Ascending aorta (tissue), 2 donors: ENCODE results near the gene HCLS1. TPM values are rescaled to one million over a fixed set of nuclear protein-coding genes. Genes with fewer than 3 reads are reported as not detected.

ENCODE experiments used
- DNase-seq, 2 donors: peaks; one replicate each; pipeline ENCODE4 v3.0.0-alpha.2; 2019; ENCODE audit warnings: low spot score in 2 of 2
- H3K27ac ChIP-seq, 2 donors: fragments of 200-600 bp; sonication (generic); one replicate each; pipeline ENCODE4 v1.5.1; 2016 to 2017; ENCODE audit warnings: mild to moderate bottlenecking in 1 of 2
- H3K27me3 ChIP-seq: fragments of 200-600 bp; sonication (generic); one replicate; pipeline ENCODE4 v1.5.1; 2017
- H3K36me3 ChIP-seq, 2 donors: fragments of 200-600 bp; sonication (generic); one replicate each; pipeline ENCODE4 v1.5.1; 2016
- H3K4me1 ChIP-seq, 2 donors: fragments of 200-600 bp; sonication (generic); one replicate each; pipeline ENCODE4 v1.5.1; 2016 to 2017; ENCODE audit warnings: mild to moderate bottlenecking in 1 of 2
- H3K4me3 ChIP-seq, 2 donors: fragments of 200-600 bp; sonication (generic); one replicate each; pipeline ENCODE4 v1.5.1; 2016 to 2017; ENCODE audit warnings: mild to moderate bottlenecking in 1 of 2
- H3K9me3 ChIP-seq, 2 donors: fragments of 200-600 bp; sonication (generic); one replicate each; pipeline ENCODE4 v1.5.1; 2016
- intact Hi-C: fragments of 100-400 bp; cut with DNase I; formaldehyde crosslinking; loops from one replicate; pipeline ENCODE4 v1.15.1; 2023
- total RNA-seq: library from RNA; depleted of rRNA; stranded (reverse); fragments of >200 nt; gene quantifications from one replicate; pipeline ENCODE4 v1.1.0, GENCODE V29; 2016
- TF ChIP-seq, protein P1 (sequence below), 3 experiments: fragments of 200-600 bp in 2 of 3; fragments of 450-650 bp in 1 of 3; sonication (generic) in 2 of 3; IDR thresholded peaks; one replicate each; pipeline ENCODE4 v1.5.1; 2016 to 2019; ENCODE audit warnings: antibody characterized with exemption in 3 of 3, mild to moderate bottlenecking in 1 of 3, moderate library complexity in 1 of 3

The HCLS1 gene, protein sequence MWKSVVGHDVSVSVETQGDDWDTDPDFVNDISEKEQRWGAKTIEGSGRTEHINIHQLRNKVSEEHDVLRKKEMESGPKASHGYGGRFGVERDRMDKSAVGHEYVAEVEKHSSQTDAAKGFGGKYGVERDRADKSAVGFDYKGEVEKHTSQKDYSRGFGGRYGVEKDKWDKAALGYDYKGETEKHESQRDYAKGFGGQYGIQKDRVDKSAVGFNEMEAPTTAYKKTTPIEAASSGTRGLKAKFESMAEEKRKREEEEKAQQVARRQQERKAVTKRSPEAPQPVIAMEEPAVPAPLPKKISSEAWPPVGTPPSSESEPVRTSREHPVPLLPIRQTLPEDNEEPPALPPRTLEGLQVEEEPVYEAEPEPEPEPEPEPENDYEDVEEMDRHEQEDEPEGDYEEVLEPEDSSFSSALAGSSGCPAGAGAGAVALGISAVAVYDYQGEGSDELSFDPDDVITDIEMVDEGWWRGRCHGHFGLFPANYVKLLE
- total RNA-seq, result 19.8 TPM

DNA sequence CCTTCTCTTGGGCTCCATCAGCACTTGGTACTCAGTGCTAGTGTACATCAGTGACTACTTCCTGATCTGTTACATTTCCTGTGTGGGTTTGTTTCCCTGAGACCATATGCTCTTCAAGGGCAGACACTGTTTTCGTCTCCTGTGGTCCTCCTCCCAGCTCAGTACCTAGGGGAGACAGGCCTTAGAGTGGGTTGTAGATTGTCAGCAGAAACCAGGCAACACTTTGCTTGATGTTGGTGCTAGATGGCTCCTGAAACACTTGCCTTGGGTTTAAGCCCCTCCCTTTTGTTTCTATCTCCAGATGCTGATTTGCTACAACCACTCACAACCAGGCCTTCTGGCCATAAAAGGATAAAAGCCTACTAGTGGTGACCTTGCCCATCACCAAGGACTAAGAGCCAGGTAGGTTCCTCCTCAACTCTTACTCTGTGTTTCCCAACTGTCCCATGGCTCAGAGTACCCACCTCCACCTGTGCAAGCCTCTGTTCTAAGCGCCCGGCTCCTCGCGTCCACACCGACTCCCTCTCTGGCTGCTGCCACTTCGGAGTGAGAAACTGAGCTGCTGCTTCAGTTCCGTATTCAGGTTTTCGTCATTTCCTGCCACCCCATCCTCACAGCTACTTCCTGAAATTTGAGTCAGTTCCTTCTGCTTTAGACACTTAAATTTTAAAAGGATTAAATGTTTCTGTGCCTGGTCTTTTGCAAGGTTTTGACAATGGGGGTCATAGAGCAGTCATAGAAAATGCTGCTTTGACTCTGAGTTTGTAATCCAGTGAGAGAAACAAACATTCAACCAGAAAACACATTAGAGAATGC is at the start of gene HCLS1:
TSS of gene HCLS1 (minus strand) at position 548 of the 816 bp plus-strand sequence. CDS start 2,556 bp downstream, outside the sequence.
- H3K36me3 ChIP-seq, result peaks cover 18 to 30% of the 10 kb centered on the region in 2 donors
- H3K9me3 ChIP-seq, result no peaks in the 10 kb centered on the region
- H3K4me1 ChIP-seq, result no peaks in the 10 kb centered on the region
- peak within 1 kb of the TSS; percentile 6 to 19 for H3K4me3 ChIP-seq
- TF ChIP-seq, protein P1, sequence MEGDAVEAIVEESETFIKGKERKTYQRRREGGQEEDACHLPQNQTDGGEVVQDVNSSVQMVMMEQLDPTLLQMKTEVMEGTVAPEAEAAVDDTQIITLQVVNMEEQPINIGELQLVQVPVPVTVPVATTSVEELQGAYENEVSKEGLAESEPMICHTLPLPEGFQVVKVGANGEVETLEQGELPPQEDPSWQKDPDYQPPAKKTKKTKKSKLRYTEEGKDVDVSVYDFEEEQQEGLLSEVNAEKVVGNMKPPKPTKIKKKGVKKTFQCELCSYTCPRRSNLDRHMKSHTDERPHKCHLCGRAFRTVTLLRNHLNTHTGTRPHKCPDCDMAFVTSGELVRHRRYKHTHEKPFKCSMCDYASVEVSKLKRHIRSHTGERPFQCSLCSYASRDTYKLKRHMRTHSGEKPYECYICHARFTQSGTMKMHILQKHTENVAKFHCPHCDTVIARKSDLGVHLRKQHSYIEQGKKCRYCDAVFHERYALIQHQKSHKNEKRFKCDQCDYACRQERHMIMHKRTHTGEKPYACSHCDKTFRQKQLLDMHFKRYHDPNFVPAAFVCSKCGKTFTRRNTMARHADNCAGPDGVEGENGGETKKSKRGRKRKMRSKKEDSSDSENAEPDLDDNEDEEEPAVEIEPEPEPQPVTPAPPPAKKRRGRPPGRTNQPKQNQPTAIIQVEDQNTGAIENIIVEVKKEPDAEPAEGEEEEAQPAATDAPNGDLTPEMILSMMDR (IDR thresholded peaks at IDR 0.05), result no peak
- intact Hi-C loops, result no loop called here
- peak within 1 kb of the TSS; percentile 49 to 67 for H3K27ac ChIP-seq
- no peaks in the 10 kb centered on the region for H3K27me3 ChIP-seq
- DNase-seq, result peak; percentile 22 to 74

DNA sequence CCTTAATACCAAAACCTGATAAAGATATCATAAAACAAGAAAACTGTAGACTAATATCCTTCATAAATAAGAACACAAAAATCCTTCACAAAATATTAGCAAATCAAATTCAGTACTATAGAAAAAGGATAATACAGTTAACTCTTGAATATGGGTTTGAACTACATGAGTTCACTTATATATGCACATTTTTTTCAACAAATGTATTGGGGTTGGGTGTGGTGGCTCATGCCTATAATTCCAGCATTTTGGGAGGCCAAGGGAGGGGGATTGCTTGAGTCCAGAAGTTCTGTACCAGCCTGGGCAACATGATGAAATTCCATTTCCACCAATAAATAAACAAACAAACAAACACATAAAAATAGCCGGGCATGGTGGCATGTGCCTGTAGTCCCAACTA is 49.6 kb upstream of the HCLS1 start:
- Histone ChIP-seq H3K9me3 (no peaks in the 10 kb centered on the region), H3K27me3 (no peaks in the 10 kb centered on the region), H3K4me3 (no peak overlapping the region), H3K4me1 (no peaks in the 10 kb centered on the region), H3K27ac (no peak overlapping the region), H3K36me3 (peaks cover 20 to 62% of the 10 kb centered on the region in 2 donors)
- TF ChIP-seq, protein P1 (IDR thresholded peaks at IDR 0.05), result no peak
- DNase-seq, result no peak
- intact Hi-C loops, result no loop called here

DNA sequence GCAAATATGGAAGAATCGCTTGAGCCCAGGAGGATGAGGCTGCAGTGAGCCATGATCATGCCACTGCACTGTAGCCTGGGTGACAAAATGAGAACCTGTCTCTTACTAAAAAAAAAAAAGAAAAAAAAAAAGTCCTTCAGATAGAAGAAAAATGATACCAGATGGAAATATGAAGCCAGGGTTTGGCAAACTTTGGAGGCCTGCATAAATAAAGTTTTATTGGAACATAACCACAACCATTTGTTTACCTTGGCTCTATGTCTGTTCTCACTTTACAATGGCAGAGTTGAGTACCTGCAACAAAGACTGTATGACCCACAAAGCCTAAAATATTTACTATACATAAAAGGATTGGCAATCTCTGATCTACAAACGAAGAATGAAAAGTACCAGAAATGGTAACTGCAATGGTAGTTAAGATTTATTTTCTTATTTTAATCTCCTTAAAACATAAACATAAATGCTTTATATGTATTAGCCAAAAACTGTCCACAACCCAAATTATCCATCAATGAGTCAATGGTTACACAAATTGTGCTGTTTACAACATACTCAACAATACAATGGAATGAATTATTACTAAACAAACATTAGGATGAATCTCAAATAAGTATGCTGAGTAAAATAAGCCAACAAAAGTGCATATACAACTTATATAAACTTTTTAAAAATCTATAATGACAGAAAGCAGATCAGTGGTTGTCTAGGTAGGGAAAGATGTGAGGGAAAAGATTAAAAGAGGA is 47.0 kb upstream of the HCLS1 start:
- no peak overlapping the region for H3K4me3 ChIP-seq
- peaks cover 11 to 59% of the 10 kb centered on the region in 2 donors for H3K36me3 ChIP-seq
- no peak overlapping the region for H3K27ac ChIP-seq

DNA sequence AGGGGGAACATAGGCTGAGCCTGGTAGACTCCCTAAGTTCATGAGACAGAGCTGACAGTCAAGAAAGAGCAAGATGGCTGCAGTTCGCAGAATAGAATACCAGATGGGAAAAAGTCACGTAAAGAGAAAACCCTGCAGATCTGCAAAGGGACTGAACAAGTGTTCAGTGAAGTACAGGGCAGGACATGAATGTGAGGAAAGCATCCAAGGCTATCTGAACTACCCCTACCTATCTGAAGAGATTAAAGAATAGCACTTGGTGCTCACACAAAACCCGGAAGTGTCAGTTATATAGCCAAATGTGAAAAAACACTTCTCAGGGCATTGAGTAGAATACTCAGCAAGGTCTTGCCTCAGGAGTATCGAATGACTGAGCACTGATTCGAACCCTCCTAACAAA is 44.8 kb upstream of the HCLS1 start:
- Histone ChIP-seq H3K27ac (no peak overlapping the region), H3K27me3 (no peaks in the 10 kb centered on the region), H3K4me1 (no peaks in the 10 kb centered on the region), H3K4me3 (no peak overlapping the region), H3K36me3 (peaks cover 22 to 68% of the 10 kb centered on the region in 2 donors), H3K9me3 (no peaks in the 10 kb centered on the region)
- TF ChIP-seq, protein P1 (IDR thresholded peaks at IDR 0.05), result no peak
- no peak for DNase-seq
- intact Hi-C loops, result no loop called here

More for the DNA sequence above, 47.0 kb upstream of the HCLS1 start:
- no peaks in the 10 kb centered on the region for H3K9me3 ChIP-seq
- no peaks in the 10 kb centered on the region for H3K27me3 ChIP-seq
- TF ChIP-seq, protein P1 (IDR thresholded peaks at IDR 0.05), result no peak
- no peaks in the 10 kb centered on the region for H3K4me1 ChIP-seq
- intact Hi-C loops, result no loop called here
- no peak for DNase-seq

DNA sequence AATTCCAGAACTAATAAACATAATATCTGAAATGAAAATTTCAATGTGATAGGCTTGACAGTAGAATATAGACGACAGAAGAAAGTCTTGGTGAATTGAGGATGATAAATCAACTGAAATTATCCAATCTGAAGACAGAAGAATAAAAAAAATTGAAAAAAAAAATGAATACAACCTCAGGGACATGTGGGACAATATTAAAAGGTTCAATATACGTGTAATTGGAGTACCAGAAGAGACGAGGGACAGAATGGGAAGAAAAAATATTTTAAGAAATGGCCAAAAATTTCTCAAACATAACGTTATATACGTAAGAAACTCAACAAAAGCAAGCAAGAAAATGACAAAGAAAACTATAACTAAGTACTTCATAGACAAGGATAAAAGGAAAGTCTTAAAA is 43.3 kb upstream of the HCLS1 start:
- no peak overlapping the region for H3K27ac ChIP-seq
- H3K4me1 ChIP-seq, result no peaks in the 10 kb centered on the region
- H3K4me3 ChIP-seq, result no peak overlapping the region
- TF ChIP-seq, protein P1 (IDR thresholded peaks at IDR 0.05), result no peak
- H3K36me3 ChIP-seq, result peaks cover 35 to 80% of the 10 kb centered on the region in 2 donors
- DNase-seq, result no peak
- intact Hi-C loops, result no loop called here
- no peaks in the 10 kb centered on the region for H3K27me3 ChIP-seq
- no peaks in the 10 kb centered on the region for H3K9me3 ChIP-seq
